Chondrocyte (in vitro differentiated cells): ENCODE results near the gene SENP2. TPM values are rescaled to one million over a fixed set of nuclear protein-coding genes. Genes with fewer than 3 reads are reported as not detected.

Experiments
- DNase-seq: peaks from one replicate; pipeline ENCODE4 v3.0.0; 2021; ENCODE audit warnings: mixed read lengths, low spot score
- H3K27ac Mint-ChIP-seq: one replicate; pipeline ENCODE4 v1.8.0; 2021; ENCODE audit warnings: mild to moderate bottlenecking, moderate library complexity, mixed read lengths; ENCODE audit not compliant: unreplicated experiment
- H3K27me3 Mint-ChIP-seq: 2 replicates; pipeline ENCODE4 v1.8.0; 2021; ENCODE audit warnings: low read depth, mixed read lengths
- H3K36me3 Mint-ChIP-seq: 2 replicates; pipeline ENCODE4 v1.8.0; 2021; ENCODE audit warnings: low read depth, mixed read lengths
- H3K4me1 Mint-ChIP-seq: 2 replicates; pipeline ENCODE4 v1.8.0; 2021; ENCODE audit warnings: low read depth, mild to moderate bottlenecking, mixed read lengths
- H3K4me3 Mint-ChIP-seq: one replicate; pipeline ENCODE4 v1.8.0; 2021; ENCODE audit warnings: mild to moderate bottlenecking, moderate library complexity, mixed read lengths; ENCODE audit not compliant: unreplicated experiment
- H3K9me3 Mint-ChIP-seq: 2 replicates; pipeline ENCODE4 v1.8.0; 2021; ENCODE audit warnings: low read depth, mixed read lengths
- CTCF ChIP-seq: fragments of 200-600 bp; sonication (generic); IDR thresholded peaks from 2 replicates; pipeline ENCODE4 v1.5.0; 2021; ENCODE audit warnings: antibody characterized with exemption, mild to moderate bottlenecking, moderate library complexity
- total RNA-seq: library from RNA; stranded (reverse); gene quantifications from 3 replicates; pipeline ENCODE4 v1.2.1, GENCODE V29; 2021

Gene SENP2
- total RNA-seq, 1 donor from 2014 or later, result 41.2 TPM

DNA sequence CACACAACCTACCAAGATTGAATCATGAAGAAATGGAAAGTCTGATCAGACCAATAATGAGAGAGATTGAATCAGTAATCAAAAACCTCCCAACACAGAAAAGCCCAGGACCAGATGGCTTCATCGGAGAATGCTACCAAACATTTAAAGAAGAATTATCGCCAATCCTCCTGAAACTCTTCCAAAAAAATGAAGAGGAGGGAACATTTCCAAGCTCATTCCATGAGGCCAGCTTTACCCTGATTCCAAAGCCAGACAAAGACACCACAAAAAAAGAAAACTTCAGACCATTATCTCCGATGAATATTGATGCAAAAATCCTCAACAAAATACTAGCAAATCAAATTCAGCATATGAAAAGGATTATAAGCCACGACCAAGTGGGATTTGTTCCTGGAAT lies 94.1 kb downstream of the SENP2 start:
- Mint-ChIP-seq H3K4me1 (peaks cover 15% of the 10 kb centered on the region), H3K27ac (no peak overlapping the region), H3K27me3 (no peaks in the 10 kb centered on the region), H3K9me3 (peaks cover 5% of the 10 kb centered on the region), H3K4me3 (no peak overlapping the region), H3K36me3 (peaks cover 34% of the 10 kb centered on the region)
- TF ChIP-seq CTCF, result no peak
- DNase-seq, result no peak

Other genes starting within 250 kb of the SENP2 start
- 18.2 to 30.5 TPM (median 23.2 TPM) in 3 replicates for gene MAP3K13, start 223.2 kb upstream of the SENP2 start, total RNA-seq
- 15.1 to 15.9 TPM (median 15.5 TPM) in 3 replicates for gene TMEM41A, start 87.3 kb upstream of the SENP2 start, total RNA-seq
- 0.40 to 0.49 TPM in 2 of 3 replicates, not detected in the other for gene LIPH, start 33.7 kb upstream of the SENP2 start, total RNA-seq
- 60.8 to 68.8 TPM (median 62.1 TPM) in 3 replicates for gene IGF2BP2, start 238.7 kb downstream of the SENP2 start, total RNA-seq